Ecto neural progenitor cell (in vitro differentiated cells): ENCODE results near the gene PML.
"Not testable (repeated sequence)": the region's sequence is repeated elsewhere in the genome, so short reads cannot be mapped to it uniquely, and the experiment has no call there.

Source experiments
- DNase-seq: peaks from one replicate; pipeline ENCODE4 v3.0.0-alpha.2; 2018; ENCODE audit warnings: low spot score

Gene PML

DNA sequence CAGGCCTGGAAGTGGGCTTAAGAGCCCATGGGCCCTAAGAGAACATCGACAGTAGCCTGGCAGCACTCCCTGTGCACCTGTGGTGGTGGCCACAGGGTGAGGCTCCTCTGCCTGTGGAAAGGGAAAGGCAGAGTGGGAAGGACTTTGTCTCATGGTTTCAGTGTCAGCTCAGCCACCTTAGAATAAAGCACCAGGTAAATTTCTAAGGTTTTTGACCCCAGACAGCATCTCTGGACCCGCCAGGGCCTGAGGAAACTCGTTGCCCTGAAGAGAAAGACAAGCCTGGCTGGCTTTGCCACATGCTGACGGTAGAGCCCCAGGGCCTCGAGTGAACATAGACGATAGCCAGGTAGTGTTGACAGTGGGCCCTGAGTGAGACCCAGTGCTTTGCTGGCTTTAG, 65.7 kb downstream of the PML start:
- DNase-seq: no peak

GRCh38 chr15:74062236-74062635, 67.7 kb downstream of the PML start:
- DNase-seq: no peak

DNA sequence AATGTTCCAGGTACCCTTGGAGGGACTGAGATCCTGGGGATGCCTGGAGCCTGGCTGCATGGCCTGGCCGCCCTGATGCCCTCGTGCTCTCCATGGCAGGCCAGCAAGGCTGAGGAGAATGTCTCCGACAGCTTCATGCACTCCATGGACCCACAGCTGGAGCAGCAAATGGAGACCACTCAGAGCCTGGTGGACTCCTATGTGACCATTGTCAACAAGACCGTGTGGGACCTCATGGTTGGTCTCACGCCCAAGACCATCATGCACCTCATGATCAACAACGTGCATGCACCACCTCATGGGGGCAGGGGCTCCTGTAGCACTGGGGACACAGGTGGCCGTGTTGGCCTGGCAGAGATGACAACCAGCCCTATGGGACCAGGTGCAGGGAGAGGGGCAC, 68.2 kb downstream of the PML start:
- no peak for DNase-seq

DNA sequence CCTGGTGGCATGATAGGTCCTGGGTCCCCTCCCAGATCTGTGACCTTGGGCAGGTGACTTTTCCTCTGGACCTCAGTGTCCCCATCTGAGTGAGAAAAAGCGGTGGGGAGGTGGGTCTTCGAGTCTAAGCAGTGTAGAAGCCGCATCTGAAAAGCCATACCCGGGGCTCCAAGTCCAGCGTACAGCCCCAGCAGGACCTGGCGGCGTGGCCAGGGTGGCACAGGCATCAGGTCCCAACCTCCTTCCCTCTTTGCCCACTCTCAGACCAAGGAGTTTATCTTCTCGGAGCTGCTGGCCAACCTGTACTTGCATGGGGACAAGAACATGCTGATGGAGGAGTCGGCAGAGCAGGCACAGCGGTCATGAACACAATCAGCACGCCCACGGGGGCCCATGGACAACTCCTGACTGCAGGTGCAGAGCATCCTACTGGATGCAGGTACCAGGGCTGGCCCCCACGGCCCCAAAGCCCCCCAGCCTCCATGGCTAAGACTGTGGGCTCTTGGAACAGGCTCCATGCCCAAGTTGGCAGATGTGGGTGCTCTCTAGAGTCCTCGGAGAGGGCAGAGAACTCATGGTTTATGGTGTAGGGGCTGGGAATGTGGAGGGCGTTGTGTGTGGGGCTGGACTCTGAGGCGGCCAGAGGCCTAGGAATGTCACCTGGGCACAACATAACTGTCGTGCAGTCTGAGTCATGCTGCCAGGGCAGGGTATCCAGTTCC, 69.1 kb downstream of the PML start:
- not testable (repeated sequence) for DNase-seq

- not testable (repeated sequence) for DNase-seq
Measured at GRCh38 chr15:74064183-74064582, 69.7 kb downstream of the PML start.

DNA sequence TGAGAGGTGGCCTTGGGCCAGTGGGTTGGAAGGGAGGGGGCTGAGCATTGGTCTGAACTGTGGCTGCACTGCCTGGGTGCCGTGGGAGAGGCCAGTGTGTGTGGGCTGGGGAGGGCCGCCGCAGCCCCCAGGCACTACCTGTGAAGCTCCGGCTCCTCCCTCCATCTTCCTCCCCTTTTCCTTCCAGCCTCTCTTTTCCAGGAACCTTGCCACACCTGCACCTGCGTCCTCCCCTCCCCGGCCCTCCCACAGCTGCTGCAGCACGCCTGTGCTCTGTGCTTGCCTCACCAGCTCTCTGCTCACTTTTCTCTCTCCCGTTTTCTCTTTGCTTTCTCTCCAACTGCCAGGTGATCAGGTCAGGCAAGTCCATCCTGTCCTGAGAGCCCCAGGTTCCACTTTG, 70.3 kb downstream of the PML start:
- DNase-seq: peak; percentile 42

- DNase-seq: not testable (repeated sequence)
Measured at GRCh38 chr15:74065684-74066411, 71.3 kb downstream of the PML start.

- DNase-seq: not testable (repeated sequence)
Measured at GRCh38 chr15:74071645-74072044, 77.1 kb downstream of the PML start.

GRCh38 chr15:74072132-74072531, 77.6 kb downstream of the PML start:
- DNase-seq: not testable (repeated sequence)

GRCh38 chr15:74072614-74073337, 78.3 kb downstream of the PML start:
- not testable (repeated sequence) for DNase-seq

GRCh38 chr15:74075781-74076180, 81.3 kb downstream of the PML start:
- DNase-seq: not testable (repeated sequence)

DNA sequence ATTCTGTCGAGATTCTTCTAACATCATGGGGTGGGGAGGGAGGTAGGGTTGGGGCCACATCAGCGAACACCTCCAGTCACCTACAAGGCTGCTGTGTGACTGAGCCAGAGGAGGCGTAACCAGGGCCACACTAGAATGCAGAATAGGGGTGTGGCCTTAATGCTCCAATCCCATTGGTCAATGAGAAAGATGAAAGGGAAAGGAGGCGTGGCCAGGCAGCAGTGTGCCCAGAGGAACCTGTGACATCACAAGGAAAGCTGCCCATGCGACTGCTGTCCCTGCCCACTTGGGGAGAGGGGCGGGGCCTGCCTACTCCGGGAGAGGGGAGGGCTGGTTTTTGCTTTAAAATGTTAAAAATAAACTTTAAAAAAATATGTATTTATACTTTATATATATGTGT, 87.9 kb downstream of the PML start, which contains the start of gene GOLGA6A:
TSS of gene GOLGA6A (minus strand) at position 101 of the 400 bp plus-strand sequence. CDS start at position 60, 41 bp downstream.
- DNase-seq: not testable (repeated sequence)

DNA sequence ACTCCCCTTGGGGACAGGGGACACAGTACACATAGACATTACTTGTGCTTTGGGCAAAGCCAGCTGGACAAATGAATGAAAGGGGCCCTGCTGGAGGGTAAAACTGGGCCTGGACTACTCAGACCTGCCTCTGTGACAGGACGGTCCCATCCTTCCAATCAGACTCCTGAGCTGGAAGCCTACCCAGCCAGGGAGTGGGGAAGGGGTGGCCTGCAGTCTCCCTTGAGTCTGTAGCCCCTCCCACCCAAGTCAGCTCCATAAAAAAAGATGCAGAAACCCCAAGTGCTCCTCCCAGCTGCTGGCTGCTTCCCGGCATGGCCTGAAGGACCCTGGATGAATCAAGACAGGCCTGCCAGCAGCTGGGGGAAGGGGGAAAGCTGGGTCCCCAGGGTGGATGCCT, 100.1 kb downstream of the PML start:
- not testable (repeated sequence) for DNase-seq

- DNase-seq: not testable (repeated sequence)
Measured at GRCh38 chr15:74095610-74096009, 101.1 kb downstream of the PML start.

DNA sequence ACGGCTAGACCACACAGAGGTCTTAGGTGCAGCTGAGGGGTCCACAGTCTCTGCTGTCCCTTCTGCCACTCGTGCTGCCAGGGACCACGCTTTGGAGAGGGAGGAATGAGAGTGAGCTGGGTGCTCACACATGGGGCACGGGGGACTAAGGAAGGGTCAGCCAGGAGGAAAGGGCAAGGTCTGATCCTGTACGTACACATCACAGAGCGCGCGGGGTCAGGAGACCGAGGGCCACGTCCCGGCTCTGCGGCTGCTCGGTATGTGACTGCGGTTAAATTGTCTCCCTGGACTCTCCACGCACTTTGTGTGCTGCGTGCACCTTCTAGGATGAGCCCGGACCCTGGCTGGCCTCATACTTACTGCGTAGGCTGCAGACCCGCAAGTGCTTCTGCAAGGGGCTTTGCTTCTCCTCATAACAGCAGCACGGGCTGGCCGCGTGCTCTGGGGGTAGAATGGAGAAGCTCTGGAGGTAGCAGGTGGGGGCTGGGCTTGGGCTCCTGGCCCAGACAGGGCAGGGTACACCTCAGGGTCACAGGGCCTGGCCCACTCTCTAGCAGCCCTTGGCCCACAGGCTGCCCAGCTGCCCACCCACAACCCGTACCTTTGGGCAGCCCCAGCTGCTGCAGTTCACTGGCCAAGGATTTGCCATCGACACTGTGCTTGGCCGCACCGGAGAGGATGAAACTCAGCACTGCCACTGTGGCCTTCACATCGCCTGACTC, 102.4 kb downstream of the PML start:
- not testable (repeated sequence) for DNase-seq
